ENCODE results near the gene CCDC148.
A peak's percentile ranks its signal among the peaks of the same experiment; 100 is the strongest.
"Not testable (repeated sequence)": the region's sequence is repeated elsewhere in the genome, so short reads cannot be mapped to it uniquely, and the experiment has no call there.

CCDC148 gene

GRCh38 chr2:158486150-158486969 is 29.8 kb upstream of the CCDC148 start:
- no peak for TF ChIP-seq TAF1 (IDR thresholded peaks at IDR 0.05; ENCODE audit: low read depth, low read length)
- TF ChIP-seq POU2F2 (IDR thresholded peaks at IDR 0.05; ENCODE audit: low read depth, low read length) = no peak
- TF ChIP-seq PAX5 (IDR thresholded peaks at IDR 0.05; ENCODE audit: insufficient read depth, low read length, severe bottlenecking) = no peak
- TF ChIP-seq POLR2A (IDR thresholded peaks at IDR 0.05; ENCODE audit: low read depth, low read length) = no peak
- no peak for TF ChIP-seq SPI1 (IDR thresholded peaks at IDR 0.05; ENCODE audit: low read depth, low read length)
- TF ChIP-seq POLR2AphosphoS5 (IDR thresholded peaks at IDR 0.05; ENCODE audit: low read depth, low read length) = no peak
- FAIRE-seq (no peak), DNase-seq (ENCODE audit: insufficient read length, low spot score) (no peak)

DNA sequence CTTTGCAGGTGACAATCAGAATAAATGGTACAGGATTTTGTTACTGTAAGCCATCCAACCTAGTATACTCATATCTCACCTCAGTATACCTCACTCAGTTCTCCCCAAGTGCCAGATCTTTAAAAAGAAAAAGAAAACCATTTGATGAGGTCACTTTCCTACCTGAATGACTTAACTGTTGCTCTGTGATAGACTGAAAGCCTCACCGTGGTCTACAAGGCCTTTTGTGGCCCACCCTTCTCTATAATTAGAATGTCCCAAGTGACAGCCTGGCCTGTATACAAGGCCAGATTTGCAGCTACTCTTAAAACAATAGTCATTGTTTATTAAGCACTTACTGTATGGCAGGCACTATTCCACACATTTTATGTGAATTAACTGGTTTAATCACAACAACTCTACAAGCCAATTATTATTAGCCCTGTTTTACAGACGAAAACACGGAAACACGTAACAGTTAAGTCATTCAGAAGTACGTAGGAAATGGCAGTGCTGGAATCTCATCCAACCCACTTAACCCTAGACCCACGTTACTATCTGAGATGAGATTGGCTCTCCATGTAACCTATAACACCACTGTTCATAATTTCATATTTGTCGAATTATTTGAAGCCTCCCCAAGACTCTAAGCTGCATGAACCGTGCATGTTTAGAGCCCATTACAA is 28.5 kb upstream of the CCDC148 start:
- no peak for TF ChIP-seq POU2F2 (IDR thresholded peaks at IDR 0.05; ENCODE audit: low read depth, low read length)
- TF ChIP-seq TAF1 (IDR thresholded peaks at IDR 0.05; ENCODE audit: low read depth, low read length) = no peak
- TF ChIP-seq POLR2AphosphoS5 (IDR thresholded peaks at IDR 0.05; ENCODE audit: low read depth, low read length) = no peak
- TF ChIP-seq POLR2A (IDR thresholded peaks at IDR 0.05; ENCODE audit: low read depth, low read length) = no peak
- TF ChIP-seq SPI1 (IDR thresholded peaks at IDR 0.05; ENCODE audit: low read depth, low read length) = no peak
- no peak for TF ChIP-seq PAX5 (IDR thresholded peaks at IDR 0.05; ENCODE audit: insufficient read depth, low read length, severe bottlenecking)
- FAIRE-seq = no peak

DNA sequence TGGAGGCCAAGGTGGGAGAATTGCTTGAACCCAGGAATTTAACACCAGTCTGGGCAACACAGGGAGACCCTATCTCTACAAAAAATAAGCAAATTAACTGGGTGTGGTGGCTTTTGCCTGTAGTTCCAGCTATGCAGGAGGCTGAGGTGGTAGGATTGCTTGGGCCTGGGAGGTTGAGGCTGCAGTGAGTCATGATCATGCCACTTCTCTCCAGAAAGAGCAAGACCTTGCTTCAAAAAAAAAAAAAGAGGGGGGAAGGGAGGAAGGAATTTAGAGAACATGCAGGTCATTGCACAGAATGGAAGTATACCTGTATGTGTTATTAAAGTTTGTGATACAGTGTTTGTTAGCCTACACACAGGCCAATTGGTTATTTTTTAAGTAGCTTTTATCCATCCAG is 26.0 kb upstream of the CCDC148 start:
- no peak for DNase-seq (ENCODE audit: insufficient read length, low spot score)
- FAIRE-seq = no peak
- TF ChIP-seq POLR2A (IDR thresholded peaks at IDR 0.05; ENCODE audit: low read depth, low read length) = no peak
- no peak for TF ChIP-seq TAF1 (IDR thresholded peaks at IDR 0.05; ENCODE audit: low read depth, low read length)
- TF ChIP-seq POLR2AphosphoS5 (IDR thresholded peaks at IDR 0.05; ENCODE audit: low read depth, low read length) = no peak
- no peak for TF ChIP-seq PAX5 (IDR thresholded peaks at IDR 0.05; ENCODE audit: insufficient read depth, low read length, severe bottlenecking)
- TF ChIP-seq SPI1 (IDR thresholded peaks at IDR 0.05; ENCODE audit: low read depth, low read length) = no peak
- TF ChIP-seq POU2F2 (IDR thresholded peaks at IDR 0.05; ENCODE audit: low read depth, low read length) = no peak

More for the DNA sequence above, 28.5 kb upstream of the CCDC148 start:
- no peak for DNase-seq (ENCODE audit: insufficient read length, low spot score)

DNA sequence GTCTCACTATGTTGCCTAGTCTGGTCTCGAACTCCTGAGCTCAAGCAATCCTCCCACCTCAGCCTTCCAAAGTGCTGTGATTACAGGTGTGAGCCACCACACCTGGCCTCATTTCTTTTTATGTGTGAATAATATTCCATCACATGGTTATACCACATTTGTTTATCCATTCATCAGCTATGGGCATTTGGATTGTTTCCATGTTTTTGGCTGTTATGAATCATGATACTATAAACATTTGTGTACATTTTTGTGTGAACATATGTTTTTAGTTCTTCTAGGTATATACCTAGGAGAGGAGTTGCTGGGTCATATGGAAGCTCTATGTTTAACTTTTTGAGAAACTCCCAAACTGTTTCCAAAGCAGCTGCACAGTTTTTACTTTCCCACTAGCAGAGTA is 24.6 kb upstream of the CCDC148 start:
- TF ChIP-seq PAX5 (IDR thresholded peaks at IDR 0.05; ENCODE audit: insufficient read depth, low read length, severe bottlenecking) (no peak), POU2F2 (IDR thresholded peaks at IDR 0.05; ENCODE audit: low read depth, low read length) (no peak), POLR2AphosphoS5 (IDR thresholded peaks at IDR 0.05; ENCODE audit: low read depth, low read length) (no peak), SPI1 (IDR thresholded peaks at IDR 0.05; ENCODE audit: low read depth, low read length) (no peak), POLR2A (IDR thresholded peaks at IDR 0.05; ENCODE audit: low read depth, low read length) (no peak), TAF1 (IDR thresholded peaks at IDR 0.05; ENCODE audit: low read depth, low read length) (no peak)
- no peak for DNase-seq (ENCODE audit: insufficient read length, low spot score)
- FAIRE-seq = no peak

DNA sequence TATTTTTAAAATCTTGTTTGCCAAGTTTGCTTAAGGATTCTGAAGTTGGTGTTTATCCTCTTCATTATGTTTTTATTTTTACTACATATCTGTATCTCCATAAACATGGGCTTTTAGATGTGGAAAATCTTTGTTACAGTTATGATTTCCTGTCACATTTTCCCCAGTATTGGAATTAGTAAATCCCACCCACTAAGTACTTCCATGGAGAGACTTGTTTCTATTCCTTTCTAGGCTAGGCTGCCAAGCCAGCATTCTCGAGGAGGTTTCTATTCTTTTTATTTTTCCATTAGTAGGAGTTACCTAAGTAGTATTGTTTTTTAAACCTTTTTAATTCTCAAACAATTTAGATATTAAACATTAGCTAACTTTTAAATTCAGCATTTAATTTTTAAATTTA is 22.3 kb upstream of the CCDC148 start:
- TF ChIP-seq SPI1 (IDR thresholded peaks at IDR 0.05; ENCODE audit: low read depth, low read length) = no peak
- no peak for TF ChIP-seq POLR2AphosphoS5 (IDR thresholded peaks at IDR 0.05; ENCODE audit: low read depth, low read length)
- TF ChIP-seq TAF1 (IDR thresholded peaks at IDR 0.05; ENCODE audit: low read depth, low read length) = no peak
- TF ChIP-seq POLR2A (IDR thresholded peaks at IDR 0.05; ENCODE audit: low read depth, low read length) = no peak
- TF ChIP-seq PAX5 (IDR thresholded peaks at IDR 0.05; ENCODE audit: insufficient read depth, low read length, severe bottlenecking) = no peak
- TF ChIP-seq POU2F2 (IDR thresholded peaks at IDR 0.05; ENCODE audit: low read depth, low read length) = no peak
- DNase-seq (ENCODE audit: insufficient read length, low spot score) = no peak
- no peak for FAIRE-seq

DNA sequence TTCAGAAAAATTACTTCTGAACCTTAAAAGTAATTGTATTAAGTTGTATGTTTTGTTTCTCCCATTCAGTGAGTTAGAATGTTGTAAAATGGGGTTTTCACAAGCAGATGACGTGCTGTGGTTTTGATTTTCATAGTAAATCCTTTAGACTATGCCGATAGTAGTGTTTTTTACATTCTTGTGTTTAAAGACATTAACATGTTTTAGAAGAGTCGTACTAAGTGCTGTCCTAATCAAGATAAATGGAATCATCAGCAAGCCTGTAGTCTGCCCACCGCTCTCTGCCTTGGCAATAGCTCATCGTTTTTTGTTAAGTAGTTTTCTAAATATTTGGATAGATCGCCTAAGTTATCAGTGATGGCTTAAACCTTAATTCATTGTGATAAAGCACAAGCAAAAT is 21.7 kb upstream of the CCDC148 start:
- DNase-seq (ENCODE audit: insufficient read length, low spot score) (no peak), FAIRE-seq (no peak)
- TF ChIP-seq POLR2AphosphoS5 (IDR thresholded peaks at IDR 0.05; ENCODE audit: low read depth, low read length) (no peak), SPI1 (IDR thresholded peaks at IDR 0.05; ENCODE audit: low read depth, low read length) (no peak)

DNA sequence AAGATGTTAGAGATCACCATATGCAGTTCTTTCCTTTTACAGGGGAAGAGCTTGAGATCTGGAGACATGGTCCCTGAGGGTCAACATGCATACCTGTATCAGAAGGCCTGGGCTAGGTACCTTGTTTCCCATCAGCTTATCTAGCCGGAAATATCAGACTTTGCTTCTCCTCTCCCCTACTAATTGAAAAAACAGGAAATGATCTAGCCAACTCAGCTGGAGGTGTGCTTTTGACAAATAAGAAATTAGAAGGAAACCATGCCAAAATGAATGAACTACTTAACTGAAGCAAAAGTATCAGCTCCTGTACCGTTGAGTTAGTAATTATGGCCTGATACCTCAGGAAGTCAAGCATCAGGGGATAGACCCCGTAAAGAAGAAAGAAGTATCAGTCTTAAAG is 20.6 kb upstream of the CCDC148 start:
- TF ChIP-seq TAF1 (IDR thresholded peaks at IDR 0.05; ENCODE audit: low read depth, low read length) (no peak), POLR2AphosphoS5 (IDR thresholded peaks at IDR 0.05; ENCODE audit: low read depth, low read length) (no peak), SPI1 (IDR thresholded peaks at IDR 0.05; ENCODE audit: low read depth, low read length) (no peak), PAX5 (IDR thresholded peaks at IDR 0.05; ENCODE audit: insufficient read depth, low read length, severe bottlenecking) (no peak), POU2F2 (IDR thresholded peaks at IDR 0.05; ENCODE audit: low read depth, low read length) (no peak), POLR2A (IDR thresholded peaks at IDR 0.05; ENCODE audit: low read depth, low read length) (no peak)
- no peak for DNase-seq (ENCODE audit: insufficient read length, low spot score)
- FAIRE-seq = no peak

GRCh38 chr2:158474526-158475011 is 18.0 kb upstream of the CCDC148 start:
- DNase-seq (ENCODE audit: insufficient read length, low spot score) = not testable (repeated sequence)
- FAIRE-seq = peak; percentile 60

DNA sequence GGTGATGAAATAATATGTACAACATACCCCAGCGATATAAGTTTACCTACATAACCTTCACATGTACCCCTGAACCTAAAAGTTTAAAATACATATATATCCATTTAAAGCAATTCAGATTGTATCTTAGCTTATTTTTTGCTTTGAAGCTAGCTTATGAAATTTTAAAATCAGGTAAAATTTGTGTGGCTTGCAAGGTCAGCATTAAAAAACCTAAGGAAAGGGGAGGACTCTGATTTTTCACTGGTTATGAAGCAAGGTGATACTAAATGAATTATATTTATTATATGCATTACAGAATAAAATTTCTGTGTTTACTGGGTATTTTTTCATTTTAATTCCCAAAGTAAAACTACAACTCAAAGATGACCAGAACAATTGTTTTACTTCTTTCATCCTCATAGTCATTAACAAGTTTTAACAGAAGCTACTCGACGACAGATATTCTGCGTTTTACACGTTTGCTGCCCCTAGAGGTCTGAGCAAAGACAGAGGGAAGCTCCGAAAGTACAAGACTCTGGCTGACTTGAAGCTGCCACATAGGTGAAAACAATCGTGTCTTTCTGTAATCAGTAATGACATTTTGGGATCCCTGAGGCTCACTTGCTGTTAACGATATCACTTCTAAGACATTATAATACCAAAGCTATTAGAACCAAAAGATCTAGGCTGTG is 17.3 kb upstream of the CCDC148 start:
- FAIRE-seq = no peak
- no peak for DNase-seq (ENCODE audit: insufficient read length, low spot score)
- TF ChIP-seq POU2F2 (IDR thresholded peaks at IDR 0.05; ENCODE audit: low read depth, low read length) = no peak
- no peak for TF ChIP-seq POLR2AphosphoS5 (IDR thresholded peaks at IDR 0.05; ENCODE audit: low read depth, low read length)
- no peak for TF ChIP-seq TAF1 (IDR thresholded peaks at IDR 0.05; ENCODE audit: low read depth, low read length)
- TF ChIP-seq POLR2A (IDR thresholded peaks at IDR 0.05; ENCODE audit: low read depth, low read length) = no peak

GRCh38 chr2:158473300-158473699 is 16.7 kb upstream of the CCDC148 start:
- not testable (repeated sequence) for FAIRE-seq; DNase-seq (ENCODE audit: insufficient read length, low spot score)

- DNase-seq (ENCODE audit: insufficient read length, low spot score); FAIRE-seq: not testable (repeated sequence)
Measured at GRCh38 chr2:158472829-158473228, 16.3 kb upstream of the CCDC148 start.
